ENCODE measurements around the gene SOBP. TPM values are rescaled to one million over a fixed set of nuclear protein-coding genes. Genes with fewer than 3 reads are reported as not detected.

Gene SOBP
- total and polyA plus RNA-seq, 2 donors (not counting 1 experiment from before 2014, with no cell fraction given): 2.7 to 6.3 TPM

- Histone ChIP-seq H3K4me2 (ENCODE audit: extremely low read depth, insufficient read depth, low read length) (no peak overlapping the region), H3K27me3 (ENCODE audit: control insufficient read depth, insufficient read depth, low read length) (no peaks in the 10 kb centered on the region), H3K36me3 (ENCODE audit: control insufficient read depth, insufficient read depth, low read length) (no peaks in the 10 kb centered on the region), H3K79me2 (ENCODE audit: control insufficient read depth, insufficient read depth, low read length) (no peaks in the 10 kb centered on the region), H3K4me3 (replicated peaks in 1 of 4; ENCODE audit: control extremely low read depth in 1 of 4, insufficient read depth in 1 of 4, low read depth in 3 of 4, low read length in 4 of 4) (no peak overlapping the region), H2AFZ (ENCODE audit: low read length) (no peak overlapping the region), H3K9ac (ENCODE audit: insufficient read depth, low read length) (no peak overlapping the region), H3K27ac (ENCODE audit: insufficient read depth, low read length) (no peak overlapping the region), H3K9me3 (ENCODE audit: control insufficient read depth, insufficient read depth, low read depth, low read length) (no peaks in the 10 kb centered on the region), H3K4me1 (ENCODE audit: control insufficient read depth, extremely low read depth, insufficient read depth, low read length) (no peaks in the 10 kb centered on the region), H4K20me1 (ENCODE audit: control insufficient read depth, extremely low read depth, insufficient read depth, low read length) (no peaks in the 10 kb centered on the region)
- TF ChIP-seq EZH2 (IDR thresholded peaks at IDR 0.05; ENCODE audit: low read length, missing control alignments) (no peak), CTCF (conservative IDR thresholded peaks at IDR 0.05 in 1 of 2, IDR thresholded peaks at IDR 0.05 in 1 of 2; ENCODE audit: low read depth in 1 of 2, low read length in 2 of 2) (no peak)
- peak; percentile 9 to 17 for DNase-seq (ENCODE audit: low read depth in 2 of 2)
Observed at GRCh38 chr6:107620732-107621131, 130.8 kb downstream of the SOBP start.

GRCh38 chr6:107621229-107621937, 131.5 kb downstream of the SOBP start:
- Histone ChIP-seq H4K20me1 (ENCODE audit: control insufficient read depth, extremely low read depth, insufficient read depth, low read length) (no peaks in the 10 kb centered on the region), H3K27me3 (ENCODE audit: control insufficient read depth, insufficient read depth, low read length) (no peaks in the 10 kb centered on the region), H3K36me3 (ENCODE audit: control insufficient read depth, insufficient read depth, low read length) (no peaks in the 10 kb centered on the region), H3K4me3 (replicated peaks in 1 of 4; ENCODE audit: control extremely low read depth in 1 of 4, insufficient read depth in 1 of 4, low read depth in 3 of 4, low read length in 4 of 4) (no peak overlapping the region), H3K79me2 (ENCODE audit: control insufficient read depth, insufficient read depth, low read length) (no peaks in the 10 kb centered on the region), H2AFZ (ENCODE audit: low read length) (no peak overlapping the region), H3K27ac (ENCODE audit: insufficient read depth, low read length) (no peak overlapping the region), H3K4me1 (ENCODE audit: control insufficient read depth, extremely low read depth, insufficient read depth, low read length) (no peaks in the 10 kb centered on the region), H3K9ac (ENCODE audit: insufficient read depth, low read length) (no peak overlapping the region), H3K9me3 (ENCODE audit: control insufficient read depth, insufficient read depth, low read depth, low read length) (no peaks in the 10 kb centered on the region), H3K4me2 (ENCODE audit: extremely low read depth, insufficient read depth, low read length) (no peak overlapping the region)
- no peak for DNase-seq (ENCODE audit: low read depth in 2 of 2)
- TF ChIP-seq EZH2 (IDR thresholded peaks at IDR 0.05; ENCODE audit: low read length, missing control alignments) (no peak), CTCF (conservative IDR thresholded peaks at IDR 0.05 in 1 of 2, IDR thresholded peaks at IDR 0.05 in 1 of 2; ENCODE audit: low read depth in 1 of 2, low read length in 2 of 2) (no peak)

DNA sequence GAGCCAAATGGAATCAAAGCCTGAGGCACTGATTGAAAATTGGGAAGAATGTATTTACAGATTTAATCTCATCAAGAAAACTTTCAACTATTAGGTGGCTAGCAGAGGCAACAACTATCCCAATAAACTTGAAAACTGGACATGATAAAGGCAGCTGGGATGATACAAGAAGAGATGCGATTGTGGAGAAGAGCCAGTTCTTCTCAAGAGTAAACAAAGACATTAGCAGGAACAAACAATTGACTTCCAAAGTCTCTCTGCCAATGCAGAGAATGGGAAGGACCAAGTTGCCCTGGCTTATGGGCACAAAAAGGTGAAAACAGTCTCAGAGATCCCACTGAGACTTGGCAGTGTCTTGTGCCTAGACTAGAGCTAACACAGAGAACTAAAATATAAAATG, 132.4 kb downstream of the SOBP start:
- DNase-seq (ENCODE audit: low read depth in 2 of 2): no peak
- no peak overlapping the region for H3K4me3 ChIP-seq (replicated peaks in 1 of 4; ENCODE audit: control extremely low read depth in 1 of 4, insufficient read depth in 1 of 4, low read depth in 3 of 4, low read length in 4 of 4)
- H3K4me2 ChIP-seq (ENCODE audit: extremely low read depth, insufficient read depth, low read length): no peak overlapping the region
- no peaks in the 10 kb centered on the region for H3K9me3 ChIP-seq (ENCODE audit: control insufficient read depth, insufficient read depth, low read depth, low read length)
- H4K20me1 ChIP-seq (ENCODE audit: control insufficient read depth, extremely low read depth, insufficient read depth, low read length): no peaks in the 10 kb centered on the region
- H3K27ac ChIP-seq (ENCODE audit: insufficient read depth, low read length): no peak overlapping the region
- TF ChIP-seq EZH2 (IDR thresholded peaks at IDR 0.05; ENCODE audit: low read length, missing control alignments) (no peak), CTCF (conservative IDR thresholded peaks at IDR 0.05 in 1 of 2, IDR thresholded peaks at IDR 0.05 in 1 of 2; ENCODE audit: low read depth in 1 of 2, low read length in 2 of 2) (no peak)
- H3K27me3 ChIP-seq (ENCODE audit: control insufficient read depth, insufficient read depth, low read length): no peaks in the 10 kb centered on the region
- no peaks in the 10 kb centered on the region for H3K36me3 ChIP-seq (ENCODE audit: control insufficient read depth, insufficient read depth, low read length)
- no peaks in the 10 kb centered on the region for H3K79me2 ChIP-seq (ENCODE audit: control insufficient read depth, insufficient read depth, low read length)
- no peaks in the 10 kb centered on the region for H3K4me1 ChIP-seq (ENCODE audit: control insufficient read depth, extremely low read depth, insufficient read depth, low read length)
- H3K9ac ChIP-seq (ENCODE audit: insufficient read depth, low read length): no peak overlapping the region
- H2AFZ ChIP-seq (ENCODE audit: low read length): no peak overlapping the region
